GM19240 (cell line): Measurements from ENCODE around the gene FSTL4.
"Not testable (repeated sequence)": the region's sequence is repeated elsewhere in the genome, so short reads cannot be mapped to it uniquely, and the experiment has no call there.

Experiments
- DNase-seq: peaks from one replicate; pipeline ENCODE4 v3.0.0; 2011; ENCODE audit warnings: low spot score; ENCODE audit not compliant: insufficient read length

FSTL4 gene

GRCh38 chr5:133405275-133406034 lies 206.9 kb downstream of the FSTL4 start:
- no peak for DNase-seq

DNA sequence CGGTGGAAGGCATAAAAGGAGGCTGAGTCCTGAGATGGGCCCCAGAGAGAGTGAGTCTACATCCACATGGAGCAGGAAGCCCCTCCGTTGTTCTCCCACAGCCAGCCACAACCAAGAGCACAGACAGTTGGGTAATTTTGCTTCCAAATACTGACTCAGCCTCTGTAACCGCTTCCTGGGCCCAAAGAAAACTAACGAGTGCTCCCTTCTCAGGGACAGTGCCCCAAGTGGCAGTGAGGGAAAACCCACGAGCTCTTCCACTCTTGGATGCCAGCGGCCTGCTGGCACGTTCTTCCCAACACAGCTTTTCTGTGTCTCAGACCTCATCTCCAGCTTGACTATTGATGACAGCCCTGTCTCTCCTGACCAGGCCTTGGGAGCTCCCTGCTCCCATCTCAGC lies 207.6 kb downstream of the FSTL4 start:
- no peak for DNase-seq

DNA sequence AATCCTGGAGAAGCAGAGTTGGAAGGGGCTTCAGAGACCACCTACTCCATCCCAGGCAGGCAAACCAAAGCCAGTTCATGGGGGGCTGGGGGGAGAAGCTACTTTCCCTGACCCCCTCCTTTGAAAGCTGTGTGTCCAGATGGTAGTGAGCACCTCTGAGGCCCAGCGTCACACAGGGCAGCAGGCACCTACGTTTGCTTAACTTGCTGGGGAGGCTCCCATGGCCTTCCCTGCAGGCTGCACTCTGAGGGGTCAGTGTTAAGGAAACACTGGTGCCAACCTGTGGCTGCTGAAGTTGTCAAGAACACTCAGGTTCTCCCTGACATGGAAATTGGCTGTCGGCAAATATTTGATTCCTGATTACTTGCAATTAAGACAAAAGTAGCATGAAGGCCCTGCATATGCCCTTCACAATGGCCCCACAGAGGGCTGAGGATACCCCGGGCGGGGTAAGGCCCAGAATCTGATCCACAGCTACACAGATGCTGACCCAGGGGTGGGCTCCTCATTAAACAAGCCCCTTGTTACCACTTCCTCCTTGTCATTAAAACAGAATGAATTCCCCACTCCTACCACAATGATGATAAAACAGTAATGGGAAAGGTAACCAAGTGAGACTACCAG lies 208.5 kb downstream of the FSTL4 start:
- DNase-seq = no peak

GRCh38 chr5:133402775-133403174 lies 209.6 kb downstream of the FSTL4 start:
- no peak for DNase-seq

DNA sequence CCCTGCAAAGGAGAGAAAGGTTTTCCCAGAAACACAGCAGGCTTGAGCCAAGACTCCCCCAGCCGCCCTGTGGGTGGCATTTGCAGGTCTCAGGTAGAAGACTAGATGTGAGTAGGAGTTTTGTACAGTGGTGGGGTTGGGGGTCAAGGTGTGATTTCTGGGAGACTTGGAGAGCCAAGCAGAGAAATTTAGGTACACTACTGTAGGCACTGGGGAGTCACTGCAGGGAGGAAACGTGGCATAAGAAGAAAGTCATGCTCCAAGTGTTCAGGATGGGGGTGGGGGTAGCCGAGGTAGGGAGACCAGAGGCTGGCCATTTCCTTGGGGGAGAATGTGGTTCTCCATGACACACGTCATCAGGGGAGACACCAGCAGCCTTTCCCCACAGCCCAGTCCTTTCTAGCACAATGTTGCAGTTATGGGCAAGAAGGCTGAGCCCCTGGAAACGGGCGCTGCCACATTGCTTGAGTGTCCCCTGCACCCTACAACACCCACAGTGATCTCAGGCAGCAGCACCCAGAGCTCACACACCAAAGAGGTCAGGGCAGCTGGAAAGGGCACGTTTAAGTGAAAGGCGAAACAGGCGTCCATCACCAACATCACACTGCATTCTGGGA lies 210.5 kb downstream of the FSTL4 start:
- DNase-seq = no peak

GRCh38 chr5:133400831-133401351 lies 211.4 kb downstream of the FSTL4 start:
- DNase-seq = no peak

GRCh38 chr5:133400120-133400519 lies 212.2 kb downstream of the FSTL4 start:
- DNase-seq = no peak

DNA sequence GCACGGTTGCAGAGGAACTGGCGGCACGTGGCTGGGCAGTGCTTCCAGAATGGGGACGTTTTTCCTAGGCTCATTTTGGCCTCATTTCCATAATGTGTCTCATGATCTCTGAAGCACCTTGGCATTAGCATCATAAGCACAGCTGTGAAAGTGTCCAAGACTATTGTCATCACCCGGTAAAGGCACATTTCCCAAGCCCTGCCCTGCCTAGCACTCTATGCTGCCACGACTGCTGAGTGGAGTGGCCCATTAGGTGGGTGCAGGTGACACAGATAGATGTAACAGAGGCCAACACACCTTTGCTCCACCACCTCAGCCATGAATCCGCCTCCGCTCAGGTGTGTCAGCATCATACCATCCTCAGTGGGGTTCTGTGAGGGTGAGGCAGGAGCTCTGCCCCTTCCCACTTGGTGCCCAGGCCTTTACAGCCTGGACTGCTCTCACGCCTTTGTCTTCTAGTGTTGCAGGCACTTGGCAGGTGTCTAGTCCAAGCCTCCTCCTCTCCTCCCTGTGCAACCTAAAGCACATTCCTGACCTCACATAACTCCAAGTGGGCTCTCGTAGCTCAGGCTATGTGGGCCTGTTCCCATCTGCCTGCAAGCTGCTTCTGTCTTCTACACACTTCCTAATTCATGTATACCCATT lies 213.0 kb downstream of the FSTL4 start:
- no peak for DNase-seq

DNA sequence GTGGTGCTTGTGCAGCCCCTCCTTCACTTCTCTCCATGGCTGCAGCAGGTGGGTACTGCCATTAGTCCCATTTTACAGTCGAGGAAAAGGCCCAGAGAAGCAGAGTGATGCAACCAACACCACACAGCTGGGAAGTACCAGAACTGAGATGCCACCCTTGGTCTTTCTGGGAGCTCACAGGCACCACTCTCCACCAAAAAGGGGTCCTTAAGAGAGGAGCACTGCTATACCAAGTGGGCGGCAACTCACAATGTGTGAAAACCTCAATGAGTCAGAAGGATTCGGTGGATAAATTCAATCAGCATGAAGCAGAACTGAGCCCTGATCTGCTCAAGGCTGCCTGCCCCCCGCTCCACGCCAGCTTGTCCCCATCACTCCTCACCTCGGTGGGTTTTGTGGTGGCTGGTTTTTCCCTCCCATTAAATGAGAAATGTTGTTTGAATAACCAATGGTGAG lies 213.7 kb downstream of the FSTL4 start:
- DNase-seq = no peak

- DNase-seq = no peak
Measured at GRCh38 chr5:133397990-133398645, 214.2 kb downstream of the FSTL4 start.

GRCh38 chr5:133397348-133397747 lies 215.0 kb downstream of the FSTL4 start:
- no peak for DNase-seq

DNA sequence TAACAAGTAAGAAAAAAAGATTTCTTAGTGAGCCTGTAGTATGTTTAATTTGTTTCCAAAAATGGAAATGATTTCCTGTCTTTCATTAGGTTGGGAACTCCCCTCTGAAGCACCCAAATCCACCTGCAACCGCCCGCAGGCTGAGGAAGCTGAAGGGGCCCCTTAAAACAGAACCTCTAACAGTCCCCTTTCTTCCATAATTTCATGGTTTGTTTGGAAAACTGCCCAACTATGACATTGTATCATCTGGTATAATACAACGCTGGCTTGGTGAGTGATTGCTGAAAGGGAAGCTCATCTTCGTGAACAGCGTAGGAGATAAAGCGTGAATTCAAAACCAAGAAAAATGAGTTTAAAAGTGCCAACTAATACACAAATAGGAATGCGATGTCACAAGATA lies 215.5 kb downstream of the FSTL4 start:
- DNase-seq = no peak

DNA sequence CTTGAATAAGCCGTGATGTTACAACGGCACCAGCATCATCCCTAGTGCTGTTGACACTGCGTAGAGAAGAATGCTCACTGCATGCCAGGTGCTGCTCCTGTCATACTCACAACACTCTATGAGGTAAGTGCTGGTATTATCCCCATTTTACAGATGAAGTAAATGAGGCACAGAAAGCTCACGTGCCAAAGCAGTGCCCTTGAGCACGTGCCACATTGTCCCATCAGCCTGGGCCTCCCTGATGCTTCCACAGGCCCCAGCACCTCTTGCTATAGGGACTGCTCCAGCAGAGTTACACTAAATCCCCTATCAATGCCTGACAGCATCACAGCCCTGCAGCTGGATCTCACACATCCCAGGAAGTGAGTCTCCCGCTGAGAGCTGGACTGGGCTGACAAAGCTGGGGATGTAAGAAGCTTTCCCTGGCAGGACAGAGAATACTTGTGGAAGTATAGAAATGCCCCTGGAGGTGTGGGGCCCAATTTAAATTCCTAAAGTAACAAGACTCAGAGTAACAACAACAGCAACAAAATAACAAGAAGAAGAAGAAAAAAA lies 216.1 kb downstream of the FSTL4 start:
- DNase-seq = no peak

DNA sequence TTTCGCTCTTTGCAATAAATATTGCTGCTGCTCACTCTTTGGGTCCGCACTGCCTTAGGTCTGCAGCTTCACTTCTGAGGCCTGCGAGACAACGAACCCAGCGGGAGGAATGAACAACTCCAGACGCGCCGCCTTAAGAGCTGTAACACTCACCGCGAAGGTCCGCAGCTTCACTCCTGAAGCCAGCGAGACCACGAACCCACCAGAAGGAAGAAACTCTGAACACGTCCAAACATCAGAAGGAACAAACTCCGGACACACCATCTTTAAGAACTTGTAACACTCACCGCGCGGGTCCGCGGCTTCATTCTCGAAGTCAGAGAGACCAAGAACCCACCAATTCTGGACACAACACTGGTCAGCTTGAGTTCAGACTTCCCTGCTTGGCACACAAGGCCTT lies 217.1 kb downstream of the FSTL4 start:
- DNase-seq = not testable (repeated sequence)

GRCh38 chr5:133394477-133394817 lies 217.9 kb downstream of the FSTL4 start:
- DNase-seq = not testable (repeated sequence)

GRCh38 chr5:133393776-133394476 lies 218.4 kb downstream of the FSTL4 start:
- DNase-seq = no peak

DNA sequence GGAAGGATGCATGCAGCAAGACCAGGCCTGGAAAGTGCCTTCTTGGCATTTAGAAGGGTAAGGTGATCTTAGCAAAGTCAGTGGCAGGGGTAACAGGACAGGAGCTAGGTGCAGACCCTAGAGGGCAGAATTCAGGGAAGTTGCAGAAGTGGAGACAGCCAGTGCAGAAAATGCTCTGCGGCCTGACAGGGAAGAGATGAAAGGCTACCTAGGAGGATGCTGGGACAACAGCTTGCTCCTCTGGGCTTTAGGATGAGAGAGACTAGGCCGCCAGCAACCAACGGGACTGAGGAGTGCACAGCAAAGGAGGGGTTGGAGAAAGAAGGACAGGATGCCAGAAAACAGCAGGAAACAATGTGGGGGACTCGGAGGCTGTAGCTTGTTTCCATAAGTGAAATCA lies 219.9 kb downstream of the FSTL4 start:
- DNase-seq = no peak

DNA sequence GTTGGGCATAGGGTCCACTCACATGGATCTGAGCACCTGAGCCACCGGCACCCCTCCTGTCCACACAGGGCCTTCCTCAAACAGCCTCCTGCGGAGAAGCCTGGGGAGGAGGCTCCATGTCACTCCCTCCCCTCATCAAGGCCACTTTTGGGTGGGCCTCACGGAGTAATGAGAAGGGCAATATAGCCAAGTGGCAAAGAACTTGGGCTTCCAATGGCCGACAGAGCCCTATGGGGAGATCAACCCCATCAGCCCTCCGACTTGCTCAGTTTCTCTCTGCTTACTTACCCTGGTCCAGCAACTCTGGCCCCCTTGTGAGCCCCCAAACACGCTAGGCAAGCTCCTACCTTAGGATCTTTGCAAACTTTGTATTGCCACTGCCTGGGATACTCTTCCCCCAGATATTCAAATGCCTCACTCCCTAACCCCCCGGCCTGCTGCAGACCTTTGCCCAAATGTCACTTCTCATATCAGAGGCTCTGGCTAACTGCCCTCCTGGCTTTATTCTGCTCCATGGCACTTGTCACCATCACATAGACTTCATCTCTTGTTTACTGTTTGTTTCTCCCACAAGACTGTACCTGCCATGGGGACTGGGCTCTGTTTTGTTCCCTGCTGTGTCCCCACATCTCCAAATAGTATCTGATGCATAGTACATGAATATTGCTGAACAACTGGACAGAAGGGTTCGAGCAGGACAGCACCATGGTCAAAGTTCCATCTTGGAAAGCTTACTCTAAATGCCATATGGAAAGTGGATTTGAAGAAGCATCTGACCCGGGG lies 220.8 kb downstream of the FSTL4 start:
- no peak for DNase-seq

DNA sequence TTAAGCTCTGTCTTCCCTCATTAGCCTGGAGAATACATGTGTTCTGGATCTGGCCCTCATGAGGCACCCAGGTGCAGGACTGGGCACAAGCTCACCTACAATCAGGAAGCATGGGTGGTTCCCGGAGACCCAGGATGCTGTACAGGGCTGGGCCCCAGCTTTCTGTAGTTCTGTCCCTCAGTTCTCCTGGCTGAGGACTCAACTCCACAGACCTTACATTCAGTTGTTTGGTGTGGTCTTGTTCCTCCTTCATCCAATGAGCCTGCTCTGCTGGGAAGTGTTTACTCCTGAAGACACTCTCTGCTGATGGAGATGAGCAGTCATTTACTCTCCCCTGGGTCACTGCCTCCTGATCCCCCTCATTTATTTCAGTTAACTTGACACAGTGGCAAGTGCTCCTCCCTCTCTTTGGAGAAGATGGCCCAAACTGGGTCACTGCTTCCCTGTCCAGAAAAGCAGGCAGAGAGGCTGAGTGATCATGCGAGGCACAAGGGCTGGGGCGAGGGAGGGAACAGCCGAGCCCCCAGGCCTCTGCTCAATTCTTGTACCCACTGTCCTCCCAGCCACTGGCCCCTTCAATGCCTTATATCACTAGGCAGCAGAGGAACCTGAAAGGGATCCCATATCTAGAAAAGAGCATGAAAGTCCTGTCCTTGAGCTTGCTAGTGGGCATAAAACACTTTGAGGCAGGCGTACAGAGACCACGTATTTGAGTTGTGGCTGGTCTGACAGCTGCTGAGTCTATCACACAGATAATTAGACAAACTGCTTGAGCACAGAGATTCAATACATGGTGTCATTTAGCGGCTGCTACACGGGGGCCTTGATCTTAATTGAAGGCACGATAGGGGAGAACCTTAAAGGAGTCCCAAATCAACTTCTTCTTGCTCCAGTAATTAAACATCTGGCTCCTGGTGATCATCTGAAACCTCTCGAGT lies 221.7 kb downstream of the FSTL4 start:
- no peak for DNase-seq
